DMS 273 (cell line): ENCODE data around the gene COL23A1.
A peak's percentile ranks its signal among the peaks of the same experiment; 100 is the strongest.

Source experiments
- DNase-seq: peaks from one replicate; lab custom pipeline; 2025; ENCODE audit not compliant: unreplicated experiment; lab: John Stamatoyannopoulos, UW

COL23A1 gene

DNA sequence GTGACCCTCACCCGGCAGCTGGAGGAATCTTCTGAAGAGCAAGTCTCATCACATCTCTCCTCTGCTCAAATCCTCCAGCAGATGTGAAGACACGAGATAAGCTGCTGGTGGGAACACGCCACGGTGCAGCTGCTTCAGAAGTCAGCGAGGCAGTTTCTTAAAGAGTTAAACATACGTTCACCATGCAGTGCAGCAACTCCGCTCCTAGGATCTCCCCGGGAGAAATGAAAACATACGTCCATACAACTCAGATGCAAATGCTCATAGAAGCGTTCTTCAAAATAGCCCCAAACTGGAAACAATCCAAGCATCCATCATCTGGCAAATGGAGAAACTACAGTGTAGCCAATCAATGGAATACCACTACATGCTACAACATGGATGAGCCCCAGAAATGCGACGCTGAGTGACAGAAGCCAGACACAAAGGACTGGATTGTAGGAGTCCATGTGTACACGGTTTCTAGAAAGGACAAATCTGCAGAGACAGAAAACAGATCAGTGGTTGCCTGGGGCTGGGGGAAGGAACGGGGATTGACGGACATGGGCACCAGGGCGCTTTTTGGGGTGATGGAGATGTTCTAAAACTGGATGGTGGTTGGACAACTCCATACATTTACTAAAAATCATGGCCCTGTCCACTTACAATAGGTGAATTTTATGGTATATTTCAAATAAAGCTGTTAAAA, 150.6 kb downstream of the COL23A1 start:
- no peak for DNase-seq

DNA sequence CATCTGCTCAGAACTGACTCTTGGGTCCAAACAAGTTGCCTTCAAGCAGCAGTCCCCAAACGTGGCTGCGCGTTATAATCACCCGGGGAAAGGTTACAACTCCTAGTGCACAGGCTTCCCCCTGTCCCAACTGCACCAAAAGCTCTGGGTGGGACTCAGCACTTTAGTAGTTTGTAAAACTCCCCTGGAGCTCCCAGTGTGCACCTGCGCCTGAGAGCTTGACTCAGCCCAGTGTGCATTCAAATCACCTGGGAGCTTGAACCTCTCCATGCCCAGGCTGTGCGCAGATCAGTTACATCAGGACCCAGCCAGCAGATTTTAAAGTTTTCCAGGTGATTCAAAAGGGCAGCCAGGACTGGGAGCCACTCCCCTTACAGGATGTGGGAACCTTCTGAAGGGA, 151.4 kb downstream of the COL23A1 start:
- no peak for DNase-seq

DNA sequence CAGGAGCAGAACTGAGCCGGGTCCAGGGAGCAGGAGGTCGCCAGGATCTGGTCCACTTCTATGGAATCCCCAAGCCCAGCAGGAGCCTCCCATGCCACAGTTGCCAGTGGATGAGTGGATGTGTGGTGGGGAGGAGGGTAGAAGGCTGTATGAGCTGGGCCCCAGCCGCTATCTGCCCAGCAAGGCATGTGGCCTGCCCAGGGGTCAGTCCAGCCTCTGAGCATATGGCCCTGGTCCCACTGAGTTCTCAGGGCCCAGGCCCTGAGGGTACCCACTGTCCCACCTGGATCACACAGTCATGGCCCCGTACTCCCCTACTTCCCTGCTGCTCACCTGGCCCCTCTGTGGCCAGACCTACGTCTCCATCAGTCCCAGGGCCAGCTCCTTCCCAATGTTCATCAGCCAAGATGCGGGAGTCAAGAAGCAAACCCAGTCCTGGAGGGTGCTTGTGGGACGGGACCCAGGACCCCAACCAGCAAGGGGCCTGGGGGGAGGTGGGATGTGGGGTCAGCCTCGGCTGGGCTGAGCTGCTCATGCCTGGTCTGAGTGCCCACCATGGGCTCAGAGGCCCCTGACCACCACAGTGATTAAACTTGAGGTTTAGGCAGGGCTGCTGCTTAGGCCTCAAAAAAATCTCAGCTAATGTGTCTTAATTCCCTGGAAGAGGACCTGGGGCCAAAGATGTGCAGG, 152.7 kb downstream of the COL23A1 start:
- DNase-seq, result no peak

DNA sequence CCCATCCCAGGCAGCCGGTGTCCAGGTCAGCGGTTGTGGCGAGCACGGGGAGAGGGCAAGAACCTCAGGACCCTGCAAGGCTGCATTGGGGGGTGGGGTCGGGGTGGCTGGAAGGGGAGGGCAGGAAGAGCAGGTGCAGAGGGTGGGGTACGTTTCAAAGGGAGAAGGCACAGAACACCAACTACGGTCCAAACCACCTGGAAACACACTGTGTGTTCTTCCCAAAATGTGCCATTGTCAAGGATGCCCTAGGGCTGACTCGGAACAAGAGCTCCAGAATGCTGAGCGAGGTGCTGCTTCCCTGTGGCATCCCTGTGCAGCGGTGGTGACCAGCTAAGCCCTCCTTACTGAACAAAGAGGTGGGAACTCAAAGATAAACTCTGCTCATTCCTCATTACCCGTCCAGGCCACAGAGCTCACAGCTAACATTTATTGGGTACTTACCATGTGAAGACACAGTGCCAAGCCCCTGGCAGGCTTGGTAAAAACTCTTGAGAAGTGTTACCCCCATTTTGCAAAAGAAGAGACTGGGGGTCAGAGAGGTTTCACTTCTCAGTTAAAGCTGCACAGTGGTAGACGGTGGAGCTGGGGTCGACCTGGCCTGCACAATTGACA, 153.8 kb downstream of the COL23A1 start:
- DNase-seq, result no peak

DNA sequence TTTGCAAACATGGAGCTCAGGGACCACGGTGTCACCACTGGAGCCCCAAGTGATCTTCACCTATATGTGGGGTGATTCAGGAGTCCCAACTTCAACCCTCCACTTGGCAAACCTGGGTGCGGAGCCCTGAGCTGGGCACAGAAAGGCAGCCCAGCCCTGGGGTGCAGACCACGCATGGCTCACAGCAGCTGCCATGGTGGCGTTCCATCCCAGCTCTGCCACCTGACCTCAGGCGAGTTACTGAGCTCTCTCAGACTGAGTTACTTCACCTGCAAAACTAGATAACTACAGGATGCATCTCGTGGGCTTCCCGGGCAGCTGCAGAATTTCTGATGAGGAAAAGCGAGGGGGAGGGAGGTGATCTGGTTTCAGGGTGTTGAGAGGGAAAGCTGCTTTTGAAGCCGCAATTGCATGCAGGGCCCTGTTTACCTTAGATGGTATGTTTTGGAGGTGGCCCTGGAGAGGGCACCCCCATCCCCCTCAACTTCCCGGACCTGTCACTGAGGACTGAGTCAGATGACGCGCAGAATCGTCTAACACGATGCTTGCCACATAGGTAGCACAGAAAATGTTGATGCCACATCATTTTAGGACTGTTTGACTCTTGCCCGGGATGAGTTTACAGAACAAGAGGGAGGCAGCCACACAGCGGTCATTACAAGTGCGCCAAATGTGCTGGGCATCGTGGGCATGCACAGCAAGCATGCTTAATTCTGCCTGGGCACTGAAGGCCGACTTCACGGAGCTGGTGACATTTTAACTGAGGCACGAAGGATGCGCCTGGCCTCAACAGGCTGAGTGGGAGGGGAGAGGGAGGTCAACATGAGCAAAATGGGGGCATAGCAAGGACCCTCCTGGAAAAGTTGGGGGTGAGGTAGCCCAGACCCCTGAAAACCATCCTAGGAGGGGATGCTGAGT, 154.6 kb downstream of the COL23A1 start:
- no peak for DNase-seq

DNA sequence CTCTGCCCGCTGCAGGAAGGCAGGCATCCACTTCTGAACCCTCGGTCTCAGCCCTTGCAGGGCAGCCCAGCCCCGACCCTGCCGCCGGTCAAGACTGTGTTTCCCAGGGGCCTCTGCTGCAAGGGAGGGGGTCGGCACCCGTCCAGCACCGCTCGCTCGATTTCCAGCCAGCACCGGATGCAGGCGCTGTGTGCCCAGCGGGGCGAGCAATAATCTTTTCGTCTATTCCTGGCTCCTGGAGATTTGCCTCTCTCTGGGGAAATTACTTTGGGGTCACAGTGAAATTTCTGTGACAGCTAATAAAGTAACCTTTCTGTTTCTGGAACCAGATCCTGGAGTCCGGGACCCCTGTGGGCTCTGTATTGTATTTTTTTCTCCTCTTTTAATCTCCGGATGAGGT, 155.3 kb downstream of the COL23A1 start:
- peak; percentile 28 for DNase-seq

DNA sequence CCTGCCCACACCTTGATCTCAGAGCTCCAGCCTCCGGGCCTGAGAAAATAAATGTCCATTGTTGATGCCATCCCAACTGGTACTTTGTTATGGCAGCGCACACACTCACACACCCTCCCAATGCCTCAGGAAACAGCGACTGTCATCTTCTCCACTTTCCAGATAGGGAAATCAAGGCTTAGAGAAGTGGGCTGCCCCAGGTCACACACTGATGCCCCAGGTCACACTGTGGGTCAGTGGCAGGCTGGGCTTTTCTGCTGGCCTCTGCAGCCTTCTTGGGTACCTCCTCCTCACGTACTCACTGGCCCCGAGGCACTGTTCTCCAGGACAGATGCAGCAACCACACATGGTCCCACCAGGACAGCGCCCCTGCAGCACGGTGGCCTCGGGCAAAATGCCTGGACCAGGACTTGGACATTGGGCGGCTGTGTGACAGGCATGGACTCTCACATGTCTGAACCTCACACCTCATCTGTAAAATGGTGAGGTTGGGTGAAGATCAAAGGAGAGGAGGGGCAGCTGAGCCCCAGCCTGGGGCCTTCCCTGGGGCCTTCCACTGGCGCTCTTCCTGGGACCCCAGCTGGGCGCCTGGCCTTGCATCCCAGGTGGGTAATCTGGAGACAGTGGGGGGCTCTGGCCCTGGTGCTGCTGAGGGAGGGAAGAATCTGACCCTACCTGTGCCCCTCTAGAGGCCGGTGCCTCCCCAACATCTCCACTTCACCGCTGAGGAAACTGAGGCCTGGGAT, 156.0 kb downstream of the COL23A1 start:
- no peak for DNase-seq

DNA sequence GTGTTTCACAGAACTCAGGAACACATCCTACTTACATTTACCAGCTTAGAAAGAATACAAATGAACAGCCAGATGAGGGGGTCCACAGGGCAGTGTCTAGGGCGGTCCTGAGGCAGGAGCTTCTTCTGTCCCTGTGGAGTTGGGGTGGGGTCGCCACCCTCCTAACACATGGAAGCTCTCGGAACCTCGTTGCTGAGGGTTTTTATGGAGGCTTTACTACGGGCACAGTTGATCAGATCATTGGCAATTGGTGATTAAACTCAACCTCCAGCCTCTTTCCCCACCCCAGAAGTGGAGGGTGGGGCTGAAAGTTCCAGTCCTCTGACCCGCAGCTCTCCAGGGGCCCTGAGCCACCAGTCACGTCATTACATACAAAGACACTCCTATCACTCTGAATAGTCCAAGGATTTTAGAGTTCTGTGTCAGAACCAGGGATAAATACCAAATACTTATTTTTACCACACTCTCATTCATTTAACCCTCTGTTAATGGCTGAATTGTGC, 156.9 kb downstream of the COL23A1 start:
- DNase-seq, result no peak

DNA sequence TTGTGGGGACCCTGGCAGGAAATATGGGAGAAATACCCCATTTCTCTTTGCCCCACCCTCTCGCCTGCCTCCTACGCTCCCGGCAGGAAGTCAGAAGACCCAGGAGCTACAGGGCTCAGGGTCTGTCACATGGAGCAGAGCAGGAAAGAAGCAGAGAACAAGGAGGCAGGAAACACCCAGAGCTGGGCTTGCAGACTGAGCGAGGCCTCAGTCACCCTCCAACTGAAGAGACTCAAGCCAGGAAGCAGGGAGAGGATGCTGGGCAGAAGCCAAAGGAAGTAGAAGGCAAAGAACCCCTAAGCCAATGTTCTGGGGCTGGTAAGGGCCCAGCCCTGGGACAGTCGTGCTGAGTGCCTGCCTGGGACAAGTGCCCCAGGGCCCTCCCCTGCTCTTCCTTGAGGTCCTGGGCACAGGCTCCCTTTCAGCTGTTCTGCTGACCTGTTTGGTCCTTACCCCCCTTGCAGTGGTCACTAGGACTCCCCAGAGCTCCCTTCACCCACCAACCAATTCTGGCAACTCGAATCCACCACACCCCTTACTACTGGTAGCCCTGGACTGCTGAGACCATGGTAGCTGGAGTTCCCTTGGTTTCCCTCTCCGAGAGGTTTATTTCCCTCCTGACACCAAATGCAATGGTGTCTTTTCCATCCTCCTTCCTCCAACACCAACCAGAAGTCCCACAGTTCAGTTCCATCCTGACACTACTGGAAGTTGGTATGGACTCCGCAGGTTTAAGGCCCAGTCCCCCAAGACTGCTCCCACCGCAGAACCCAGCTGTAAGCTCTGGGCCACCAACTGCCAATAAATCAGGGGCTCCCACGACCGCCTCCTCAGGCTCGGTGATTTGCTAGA, 157.5 kb downstream of the COL23A1 start:
- no peak for DNase-seq

DNA sequence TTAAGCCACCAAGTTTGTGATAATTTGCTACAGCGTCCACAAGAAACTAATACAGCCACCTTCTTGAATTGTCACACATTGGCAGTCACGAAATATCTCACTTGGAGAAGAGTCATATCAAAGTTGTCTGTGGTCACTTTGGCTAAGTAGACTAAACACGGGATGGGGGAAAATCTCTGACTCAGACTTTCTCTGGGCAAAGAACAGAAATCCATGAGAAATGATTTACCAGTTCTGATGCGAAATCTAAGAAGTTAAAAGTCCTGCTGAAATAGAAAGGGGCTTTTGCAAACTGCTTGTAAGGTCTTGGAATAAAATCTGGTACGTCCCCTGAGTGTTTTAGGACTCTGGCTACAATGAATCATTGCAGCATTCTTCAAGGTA, 158.4 kb downstream of the COL23A1 start:
- DNase-seq, result no peak

DNA sequence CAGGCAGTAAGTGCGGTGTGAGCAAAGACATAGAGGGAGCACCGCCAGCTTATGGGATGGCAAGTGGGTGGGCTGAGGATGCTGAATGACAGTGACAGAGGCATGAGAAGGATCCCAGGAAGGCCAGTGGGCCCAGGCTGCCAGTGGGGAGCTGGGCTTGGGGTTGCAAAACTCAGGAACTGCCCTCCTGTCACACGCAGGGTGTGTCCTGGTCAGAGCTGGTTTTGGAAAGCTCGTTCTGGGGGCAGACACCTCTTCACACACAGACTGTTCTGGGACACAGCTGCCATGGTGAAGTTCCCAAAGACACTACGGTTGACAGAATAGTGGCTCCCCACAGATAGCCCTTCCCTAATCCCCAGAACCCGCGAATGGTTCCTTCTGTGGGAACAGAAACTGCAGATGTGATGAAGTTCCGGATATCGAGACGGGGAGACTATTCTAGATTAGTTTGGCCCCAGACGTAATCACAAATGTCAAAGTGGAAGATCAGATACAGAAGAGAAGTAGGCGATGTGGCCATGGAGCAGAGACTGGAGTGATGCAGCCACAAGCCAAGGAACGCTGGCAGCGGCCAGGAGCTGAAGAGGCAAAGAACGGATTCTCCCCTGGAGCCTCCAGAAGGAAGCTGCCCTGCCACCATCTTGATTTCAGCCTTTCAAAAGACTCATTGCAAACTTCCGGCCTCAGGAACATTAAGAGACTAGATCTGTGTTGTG, 159.0 kb downstream of the COL23A1 start:
- no peak for DNase-seq

DNA sequence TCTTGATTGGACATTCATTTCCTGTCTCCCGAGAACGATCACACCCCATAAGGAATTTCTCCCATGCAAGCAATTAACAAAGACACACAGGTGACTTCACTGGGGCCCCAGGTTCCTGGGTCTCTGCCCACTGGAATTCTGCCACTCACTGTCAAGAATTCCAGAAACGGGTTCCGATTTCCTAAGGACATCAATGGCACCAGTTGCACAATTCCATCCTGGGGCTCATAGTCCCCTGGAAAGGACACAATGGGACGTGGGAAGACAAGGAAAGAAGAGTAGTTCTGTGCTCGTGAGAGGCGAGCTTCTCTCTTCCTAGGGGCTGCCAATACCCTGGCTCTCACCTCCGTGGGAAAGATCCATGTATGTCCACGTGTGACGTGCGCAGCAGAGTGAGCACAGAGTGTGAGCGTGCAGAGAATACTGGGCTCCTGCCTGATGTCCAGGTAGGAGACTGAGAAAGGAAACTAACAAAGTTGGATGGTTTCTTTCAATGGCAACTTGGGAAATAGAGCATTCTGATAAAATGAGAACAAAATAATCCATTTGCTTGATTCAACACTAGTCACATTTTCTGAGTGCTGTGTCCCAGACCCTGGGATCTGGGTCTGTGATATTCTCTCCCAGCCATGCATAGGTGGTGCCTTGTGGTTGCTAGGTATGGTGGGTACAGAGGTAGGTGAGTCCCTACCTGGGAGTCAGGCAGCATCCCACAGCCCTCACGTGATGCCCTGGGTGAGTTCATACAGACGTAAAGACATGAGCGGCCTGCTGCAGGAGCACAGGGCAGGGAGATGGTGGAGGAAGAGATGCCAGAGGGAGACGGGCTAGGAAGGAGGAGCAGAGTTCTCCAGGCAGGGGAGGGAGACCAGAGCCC, 159.8 kb downstream of the COL23A1 start:
- DNase-seq, result no peak

DNA sequence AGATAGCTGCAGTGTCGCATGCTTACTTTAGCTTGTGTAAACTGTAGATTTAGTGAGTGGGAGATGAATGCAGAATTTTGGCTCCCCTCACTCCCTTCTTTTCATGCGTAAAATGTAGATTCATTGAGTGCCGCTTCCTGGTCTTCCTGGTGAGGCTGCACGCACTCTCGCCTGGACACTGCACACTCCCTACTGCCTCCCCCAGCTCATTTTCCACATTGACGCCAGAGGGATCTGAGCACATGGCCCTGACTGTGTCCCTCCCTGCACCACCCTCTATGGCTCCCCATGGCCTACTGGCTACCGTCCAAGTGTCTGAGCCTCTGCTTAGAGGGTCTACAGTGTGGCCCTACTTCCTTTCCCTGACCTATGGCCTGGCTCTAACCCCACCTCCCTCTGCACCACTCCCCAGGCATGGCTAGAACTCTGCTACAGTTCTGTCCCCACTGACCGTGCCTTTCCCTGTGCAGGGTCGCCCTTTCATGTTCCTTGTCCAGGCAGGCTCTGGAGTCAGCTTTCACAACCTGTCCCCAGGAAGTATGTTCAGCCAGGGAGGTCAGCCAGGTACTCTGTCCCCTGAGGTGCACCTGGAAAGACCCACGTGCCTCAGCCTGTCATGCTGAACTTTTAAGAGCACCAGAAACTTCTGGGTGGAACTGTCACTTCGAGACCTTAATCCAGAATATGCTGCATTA, 160.6 kb downstream of the COL23A1 start:
- DNase-seq, result no peak

DNA sequence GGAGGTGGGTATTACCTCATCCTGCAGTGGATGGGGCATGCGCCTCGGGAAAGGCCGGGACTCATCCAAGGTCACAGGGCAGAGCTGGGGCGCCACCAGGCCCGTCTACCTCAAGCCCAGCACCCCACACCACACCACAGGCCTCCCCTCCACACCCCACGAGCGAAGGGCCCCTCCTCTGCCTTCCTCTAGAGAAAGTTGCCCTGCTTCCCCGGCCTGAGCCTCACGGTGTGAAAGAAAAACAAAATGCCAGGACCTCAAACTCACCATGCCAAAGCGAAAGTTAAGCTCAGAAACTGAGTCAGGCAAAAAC, 161.1 kb downstream of the COL23A1 start:
- no peak for DNase-seq

DNA sequence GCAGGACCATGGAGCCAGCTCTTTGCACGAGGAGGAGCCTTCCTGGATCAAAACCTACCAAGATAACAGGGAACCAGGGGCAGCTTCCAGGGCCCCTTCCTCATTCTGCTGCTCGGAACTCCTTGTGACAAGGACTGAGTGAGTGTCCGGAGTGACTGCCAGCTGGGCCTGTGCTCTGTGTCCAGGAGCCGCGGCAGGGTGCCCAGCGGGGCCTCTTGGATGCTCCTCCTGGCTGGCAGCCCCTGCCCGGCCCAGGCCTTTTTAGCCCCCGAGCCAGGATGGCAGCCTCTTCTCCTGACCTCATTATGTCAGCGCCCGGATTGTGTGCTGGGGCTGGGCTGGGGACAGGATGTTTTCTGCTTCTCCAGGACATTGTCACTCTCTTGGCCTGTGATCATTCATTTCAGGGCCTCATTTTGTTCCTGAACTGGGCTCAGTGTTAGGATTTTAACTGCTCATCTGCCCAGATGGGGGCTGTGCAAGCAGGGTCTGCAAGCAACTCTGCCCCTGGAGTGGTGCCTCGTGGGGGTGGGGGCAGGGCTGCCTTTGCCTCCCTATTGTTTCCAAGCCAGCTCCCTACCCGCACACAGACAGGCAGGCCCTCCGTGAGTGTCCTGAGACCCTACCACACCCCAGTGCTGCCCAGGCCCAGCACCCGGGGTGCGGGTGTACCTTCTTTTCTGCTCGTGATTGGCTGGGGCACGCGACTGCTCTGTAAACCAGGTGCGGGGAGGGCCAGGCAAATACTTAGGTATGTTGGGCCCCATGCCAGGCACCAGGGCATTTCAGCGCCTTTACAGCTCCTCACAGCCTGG, 161.6 kb downstream of the COL23A1 start:
- no peak for DNase-seq

DNA sequence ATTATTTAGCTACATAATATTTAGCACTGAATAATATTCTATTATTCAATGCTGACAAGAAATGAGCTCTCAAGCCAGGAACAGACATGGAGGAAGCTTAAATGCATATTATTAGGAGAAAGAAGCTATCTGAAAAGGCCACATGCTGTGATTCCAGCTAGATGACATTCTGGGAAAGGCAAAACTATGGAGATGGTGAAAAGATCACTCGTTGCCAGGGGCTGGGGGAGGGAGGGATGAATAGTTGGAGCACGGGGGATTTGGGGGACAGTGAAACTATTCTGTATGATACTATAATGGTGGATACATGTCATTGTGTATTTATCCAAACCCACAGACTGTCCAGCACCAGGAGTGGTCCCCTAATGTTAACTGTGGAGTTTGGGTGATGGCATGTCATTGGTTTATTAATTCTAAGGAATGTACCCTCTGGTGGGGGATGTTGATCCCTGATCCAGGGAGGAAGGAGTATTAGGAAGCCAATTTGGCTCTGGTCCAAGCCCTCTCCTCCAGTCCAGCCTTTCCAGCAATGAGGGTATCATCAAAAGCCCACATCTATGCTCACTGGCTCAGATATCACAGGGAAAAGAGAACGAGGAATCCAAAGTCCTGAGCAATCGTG, 162.5 kb downstream of the COL23A1 start:
- DNase-seq, result no peak
